Testis (tissue), 3 donors: Measurements from ENCODE around the gene RAB4B. TPM values are rescaled to one million over a fixed set of nuclear protein-coding genes. Genes with fewer than 3 reads are reported as not detected.

Experiments used
- DNase-seq: peaks from one replicate; pipeline ENCODE4 v3.0.0-alpha.2; 2019
- H3K27ac ChIP-seq, 2 donors: fragments of 200-600 bp; sonication (generic); one replicate each; pipeline ENCODE4 v1.5.1; 2019
- H3K27me3 ChIP-seq: fragments of 200-600 bp; sonication (generic); one replicate; pipeline ENCODE4 v1.5.1; 2019
- H3K36me3 ChIP-seq: fragments of 200-600 bp; sonication (generic); one replicate; pipeline ENCODE4 v1.5.1; 2017; ENCODE audit warnings: low read depth; ENCODE audit errors: missing control alignments
- H3K4me1 ChIP-seq: fragments of 200-600 bp; sonication (generic); one replicate; pipeline ENCODE4 v1.5.1; 2019
- H3K4me3 ChIP-seq, 2 donors: fragments of 200-600 bp; sonication (generic); one replicate each; pipeline ENCODE4 v1.5.1; 2017 to 2019
- H3K9me3 ChIP-seq: fragments of 200-600 bp; sonication (generic); one replicate; pipeline ENCODE4 v1.5.1; 2017
- POLR2A ChIP-seq: fragments of 450-650 bp; IDR thresholded peaks from one replicate; pipeline ENCODE4 v1.6.1; 2017; ENCODE audit warnings: antibody characterized with exemption, mild to moderate bottlenecking, moderate library complexity
- WGBS, 2 donors: methylation state at CpG; one replicate each; pipeline ENCODE4 v1.1.5; 2018; 5-methylcytosine and 5-hydroxymethylcytosine counted together
- intact Hi-C: fragments of 100-400 bp; cut with DNase I; formaldehyde crosslinking; loops from one replicate; pipeline ENCODE4 v1.15.1; 2023; ENCODE audit warnings: low total_unique reads
- polyA plus RNA-seq: library from polyadenylated mRNA; stranded (reverse); fragments of 350-450 nt; fragmentation: Illumina TruSeq; extraction: RNeasy Lipid Tissue Mini Kit (QIAGEN cat#74804); gene quantifications from one replicate; pipeline ENCODE4 v1.2.3, GENCODE V29; 2014; ENCODE audit warnings: low read depth, low replicate concordance; ENCODE audit not compliant: insufficient read depth
- total RNA-seq, 2 donors: library from RNA; depleted of rRNA; stranded (reverse); fragments of >200 nt; gene quantifications; one replicate each; pipeline ENCODE4 v1.2.3, GENCODE V29; 2016
- TF ChIP-seq, protein P1 (sequence below), 3 experiments: fragments of 450-650 bp in 2 of 3; fragments of 200-600 bp in 1 of 3; sonication (generic) in 1 of 3; IDR thresholded peaks; one replicate each; pipeline ENCODE4 v1.5.1; 2016 to 2019; ENCODE audit warnings: antibody characterized with exemption in 3 of 3, mild to moderate bottlenecking in 2 of 3, moderate library complexity in 1 of 3

Gene RAB4B
- total and polyA plus RNA-seq, 3 donors from 2014 or later = 44.7 to 49.3 (median 46.7) TPM

DNA sequence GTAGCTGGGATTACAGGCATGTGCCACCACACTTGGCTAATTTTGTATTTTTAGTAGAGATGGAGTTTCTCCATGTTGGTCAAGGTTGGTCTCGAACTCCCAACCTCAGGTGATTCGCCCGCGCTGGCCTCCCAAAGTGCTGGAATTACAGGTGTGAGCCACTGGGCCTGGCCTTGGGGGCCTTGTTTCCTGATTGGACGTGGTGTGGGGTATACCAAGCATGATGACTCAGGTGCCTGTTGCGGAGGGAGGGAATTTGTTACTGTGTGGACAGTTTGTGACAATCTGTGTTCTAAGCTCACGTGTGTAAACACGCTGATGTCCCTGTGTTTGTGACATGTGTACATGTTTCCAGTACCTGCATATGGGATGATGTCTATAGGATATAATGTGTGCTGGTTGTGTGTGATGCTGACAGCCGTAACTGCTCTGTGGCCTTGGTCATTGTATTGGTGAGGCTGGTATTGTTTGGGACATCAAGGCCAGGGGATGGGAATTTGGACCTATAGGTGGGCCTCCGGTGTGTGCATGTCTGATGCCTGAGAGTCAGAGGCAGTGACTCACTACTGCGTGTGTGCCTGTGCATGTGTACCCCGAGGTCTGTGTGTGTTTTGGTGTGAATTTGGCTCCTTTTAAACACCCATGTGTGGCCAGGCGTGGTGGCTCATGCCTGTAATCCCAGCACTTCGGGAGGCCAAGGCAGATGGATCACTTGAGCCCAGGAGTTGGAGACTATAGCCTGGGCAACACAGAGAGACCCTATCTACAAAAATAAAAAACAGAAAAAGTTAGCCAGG lies 19.3 kb downstream of the RAB4B start:
- Histone ChIP-seq H3K27me3 (no peaks in the 10 kb centered on the region), H3K4me1 (peaks cover 19% of the 10 kb centered on the region), H3K27ac (peak overlapping the region; percentile 6 to 95), H3K4me3 (peak overlapping the region in 1 of 2 donors; percentile 71), H3K9me3 (no peaks in the 10 kb centered on the region), H3K36me3 (no peaks in the 10 kb centered on the region)
- no peak for TF ChIP-seq POLR2A
- TF ChIP-seq, protein P1, sequence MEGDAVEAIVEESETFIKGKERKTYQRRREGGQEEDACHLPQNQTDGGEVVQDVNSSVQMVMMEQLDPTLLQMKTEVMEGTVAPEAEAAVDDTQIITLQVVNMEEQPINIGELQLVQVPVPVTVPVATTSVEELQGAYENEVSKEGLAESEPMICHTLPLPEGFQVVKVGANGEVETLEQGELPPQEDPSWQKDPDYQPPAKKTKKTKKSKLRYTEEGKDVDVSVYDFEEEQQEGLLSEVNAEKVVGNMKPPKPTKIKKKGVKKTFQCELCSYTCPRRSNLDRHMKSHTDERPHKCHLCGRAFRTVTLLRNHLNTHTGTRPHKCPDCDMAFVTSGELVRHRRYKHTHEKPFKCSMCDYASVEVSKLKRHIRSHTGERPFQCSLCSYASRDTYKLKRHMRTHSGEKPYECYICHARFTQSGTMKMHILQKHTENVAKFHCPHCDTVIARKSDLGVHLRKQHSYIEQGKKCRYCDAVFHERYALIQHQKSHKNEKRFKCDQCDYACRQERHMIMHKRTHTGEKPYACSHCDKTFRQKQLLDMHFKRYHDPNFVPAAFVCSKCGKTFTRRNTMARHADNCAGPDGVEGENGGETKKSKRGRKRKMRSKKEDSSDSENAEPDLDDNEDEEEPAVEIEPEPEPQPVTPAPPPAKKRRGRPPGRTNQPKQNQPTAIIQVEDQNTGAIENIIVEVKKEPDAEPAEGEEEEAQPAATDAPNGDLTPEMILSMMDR (IDR thresholded peaks at IDR 0.05) = no peak
- intact Hi-C loops = no loop called here
- 87 to 92% methylated on average over 13 to 14 of the region's 14 CpGs for WGBS, 2 donors
- no peak for DNase-seq

DNA sequence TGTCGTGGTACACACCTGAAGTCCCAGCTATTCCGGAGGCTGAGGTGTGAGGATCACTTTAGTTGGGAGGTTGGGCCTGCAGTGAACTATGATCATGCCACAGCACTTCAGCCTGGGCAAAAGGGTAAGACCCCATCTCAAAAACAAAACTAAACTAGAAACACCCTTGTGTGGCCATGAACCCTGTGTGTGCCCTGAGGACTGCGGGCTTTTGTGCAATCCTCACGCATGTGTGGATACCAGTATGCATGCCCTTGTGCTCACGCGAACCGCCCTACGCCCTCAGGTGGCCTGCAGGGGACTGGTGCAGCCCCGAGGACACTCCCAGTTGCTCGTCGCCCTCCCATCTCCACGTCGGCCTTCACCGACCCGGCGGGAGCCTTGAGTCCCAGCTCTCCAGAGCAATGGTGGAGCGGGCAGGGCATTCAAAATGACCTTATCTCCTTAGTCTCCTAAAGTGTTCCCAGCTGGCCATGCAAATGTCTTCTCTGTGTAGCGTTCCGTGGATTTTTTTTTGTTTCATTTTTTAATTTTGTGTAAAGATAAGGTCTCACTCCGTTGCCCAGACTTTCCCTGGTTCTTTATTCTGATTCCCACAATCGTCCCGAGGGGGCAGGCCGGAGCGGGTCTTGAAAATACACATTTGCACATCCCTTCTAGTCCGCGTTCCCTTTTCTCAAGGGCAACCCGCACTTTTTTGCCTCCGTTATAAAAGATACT lies 20.1 kb downstream of the RAB4B start:
- peak overlapping the region; percentile 83 to 95 for H3K27ac ChIP-seq
- no peaks in the 10 kb centered on the region for H3K27me3 ChIP-seq
- WGBS, 2 donors = 5 to 6% methylated on average over 22 to 28 of the region's 28 CpGs
- no peak for TF ChIP-seq POLR2A
- TF ChIP-seq, protein P1 (IDR thresholded peaks at IDR 0.05) = peak; percentile 38 to 44 (median 39)
- H3K9me3 ChIP-seq = no peaks in the 10 kb centered on the region
- DNase-seq = peak; percentile 82
- H3K4me3 ChIP-seq = peak overlapping the region; percentile 71 to 89
- intact Hi-C loops = no loop called here
- H3K4me1 ChIP-seq = peaks cover 27% of the 10 kb centered on the region
- H3K36me3 ChIP-seq = no peaks in the 10 kb centered on the region

DNA sequence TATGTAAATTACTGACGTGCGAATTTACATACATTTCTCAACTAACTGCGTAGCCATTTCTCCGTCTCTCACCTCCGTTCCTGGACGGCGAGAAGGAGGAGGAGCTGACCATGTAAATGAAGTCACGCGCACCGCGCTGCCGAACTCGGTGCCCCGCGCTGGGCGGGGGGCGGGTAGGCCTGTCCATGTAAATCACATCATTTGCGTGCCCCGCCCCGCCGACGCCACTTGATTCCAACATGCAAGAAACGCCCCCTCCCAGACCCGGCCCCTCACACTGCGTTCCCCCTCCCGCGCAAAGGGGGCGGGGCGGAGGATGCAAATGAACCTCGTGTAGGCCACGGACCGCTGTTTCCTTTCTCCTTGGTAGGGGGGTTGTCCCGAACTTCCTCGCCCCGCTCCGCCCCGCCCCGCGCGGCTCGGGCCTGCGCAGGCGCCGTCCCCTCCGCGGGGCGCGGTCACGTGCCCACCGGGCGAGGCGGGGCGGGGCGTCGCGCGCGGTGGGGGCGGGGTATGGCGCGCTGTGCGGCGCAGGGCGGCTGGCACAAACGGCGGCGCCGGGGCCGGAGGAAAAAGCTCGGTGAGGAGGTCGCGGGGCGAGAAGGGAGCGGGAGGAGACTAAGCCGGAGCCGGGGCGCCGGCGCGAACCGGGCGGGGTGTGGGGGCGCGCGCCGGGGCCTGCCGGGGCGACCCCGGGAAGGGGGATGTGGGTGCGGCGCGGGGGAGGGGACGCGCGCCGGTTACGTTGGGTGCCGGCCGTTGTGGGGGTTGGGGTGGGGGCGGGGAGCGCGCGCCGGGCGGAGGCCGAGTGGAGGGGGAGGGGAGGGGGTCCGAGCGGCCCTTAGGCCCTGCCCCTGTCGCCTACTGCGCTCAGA lies 20.9 kb downstream of the RAB4B start, which contains the start of gene EGLN2:
Gene EGLN2, plus strand, starts transcription at position 509 of the 875 bp plus-strand sequence. CDS start 1,382 bp downstream, outside the sequence.
- Histone ChIP-seq H3K9me3 (no peaks in the 10 kb centered on the region), H3K27me3 (no peaks in the 10 kb centered on the region), H3K4me1 (peaks cover 35% of the 10 kb centered on the region), H3K4me3 (peak within 1 kb of the TSS; percentile 71 to 89), H3K36me3 (no peaks in the 10 kb centered on the region), H3K27ac (peak within 1 kb of the TSS; percentile 95 to 96)
- intact Hi-C loops = no loop called here
- TF ChIP-seq, protein P1 (IDR thresholded peaks at IDR 0.05) = peak in 1 of 3 experiments; percentile 9
- no peak for TF ChIP-seq POLR2A
- DNase-seq = peak; percentile 100
- 1% methylated on average over 20 to 71 of the region's 110 CpGs for WGBS, 2 donors

DNA sequence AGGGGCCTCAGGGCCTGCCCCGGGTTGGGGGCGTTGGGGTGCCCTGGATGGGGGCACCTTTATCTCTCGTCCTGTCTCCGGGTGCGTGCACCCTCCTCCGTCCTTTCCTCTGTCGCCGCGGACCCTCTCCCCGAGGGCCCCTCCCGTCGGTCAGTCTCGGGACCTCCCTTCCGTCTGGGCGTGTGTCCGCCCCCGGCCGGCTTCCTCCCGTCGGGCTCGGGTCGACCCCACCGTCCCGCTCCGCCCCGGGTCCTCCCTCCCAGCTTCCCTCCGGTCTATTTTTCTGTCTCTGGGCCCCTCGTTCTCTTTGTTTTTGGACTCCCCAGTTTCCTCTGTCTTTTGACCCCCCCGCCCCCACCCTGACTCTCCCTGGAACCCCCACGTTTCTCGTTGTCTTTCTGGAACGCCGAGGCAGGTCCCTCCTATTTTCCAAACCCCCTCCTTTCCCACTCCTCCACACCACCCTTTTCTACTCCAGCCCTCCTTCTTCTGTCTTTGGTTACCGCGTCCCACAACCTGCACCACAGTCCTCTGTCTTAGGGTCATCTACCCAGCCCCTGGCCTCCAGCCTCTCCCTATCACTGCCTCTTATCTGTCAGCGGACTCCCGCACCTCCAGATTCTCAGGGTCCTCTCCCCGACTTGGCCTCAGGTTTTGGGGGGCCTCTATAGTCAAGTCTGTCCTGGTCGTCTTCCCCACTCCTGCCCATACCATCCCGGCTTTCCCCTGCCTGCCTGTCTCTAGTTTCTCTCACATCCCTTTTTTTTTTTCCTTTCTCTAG lies 21.7 kb downstream of the RAB4B start:
- WGBS, 2 donors = 1% methylated on average over 37 to 40 of the region's 40 CpGs
- intact Hi-C loops = no loop called here
- Histone ChIP-seq H3K4me1 (peaks cover 43% of the 10 kb centered on the region), H3K9me3 (no peaks in the 10 kb centered on the region), H3K27ac (peak overlapping the region; percentile 95 to 96), H3K4me3 (peak overlapping the region; percentile 71 to 89), H3K27me3 (no peaks in the 10 kb centered on the region), H3K36me3 (no peaks in the 10 kb centered on the region)
- no peak for DNase-seq
- TF ChIP-seq, protein P1 (IDR thresholded peaks at IDR 0.05) = no peak
- no peak for TF ChIP-seq POLR2A
